ENCODE results near the gene CCDC102B. TPM values are rescaled to one million over a fixed set of nuclear protein-coding genes. Genes with fewer than 3 reads are reported as not detected.

Gene CCDC102B
- total and polyA plus RNA-seq, 11 donors = 3.0 to 16.1 (median 5.3) TPM

- TF ChIP-seq CTCF (IDR thresholded peaks at IDR 0.05) = no peak
- TF ChIP-seq POLR2A (IDR thresholded peaks at IDR 0.05) = no peak
- H3K4me1 ChIP-seq = no peaks in the 10 kb centered on the region
- 0 to 47% (median 0%) methylated on average over 1 of the region's 1 CpG for WGBS, 4 donors
- H3K27me3 ChIP-seq = no peaks in the 10 kb centered on the region
- no peak overlapping the region for H3K27ac ChIP-seq
- no peak overlapping the region for H3K4me3 ChIP-seq
- DNase-seq (no peak), ATAC-seq (no peak)
- peaks cover 0 to 15% (median 0%) of the 10 kb centered on the region in 12 donors for H3K9me3 ChIP-seq
- intact Hi-C loops (cut with DNase I) = loop anchor here in 1 of 10 donors (10.0 kb wide), 1 partner anchor 212 kb away; no protein-coding TSS in a partner anchor
- H3K36me3 ChIP-seq = no peaks in the 10 kb centered on the region
Measured at GRCh38 chr18:69067048-69067447, 269.2 kb downstream of the CCDC102B start.

GRCh38 chr18:69071680-69072079, 273.8 kb downstream of the CCDC102B start:
- TF ChIP-seq POLR2A (IDR thresholded peaks at IDR 0.05) = no peak
- no peak for TF ChIP-seq CTCF (IDR thresholded peaks at IDR 0.05)

GRCh38 chr18:69081846-69082245, 284.0 kb downstream of the CCDC102B start:
- H3K36me3 ChIP-seq = no peaks in the 10 kb centered on the region
- no peak overlapping the region for H3K4me3 ChIP-seq
- H3K9me3 ChIP-seq = no peaks in the 10 kb centered on the region
- H3K27ac ChIP-seq = no peak overlapping the region
- DNase-seq = no peak
- intact Hi-C loops (cut with DNase I) = no loop called here
- H3K4me1 ChIP-seq = no peaks in the 10 kb centered on the region
- TF ChIP-seq POLR2A (IDR thresholded peaks at IDR 0.05) (no peak), CTCF (IDR thresholded peaks at IDR 0.05) (no peak)
- 56 to 74% (median 60%) methylated on average over 2 of the region's 2 CpGs for whole genome bisulfite sequencing, 4 donors
- no peak for ATAC-seq
- no peaks in the 10 kb centered on the region for H3K27me3 ChIP-seq

More at GRCh38 chr18:69071680-69072079, 273.8 kb downstream of the CCDC102B start:
- Histone ChIP-seq H3K4me3 (no peak overlapping the region), H3K9me3 (peaks cover 0 to 8% (median 0%) of the 10 kb centered on the region in 12 donors), H3K4me1 (no peaks in the 10 kb centered on the region), H3K27ac (no peak overlapping the region), H3K36me3 (no peaks in the 10 kb centered on the region), H3K27me3 (no peaks in the 10 kb centered on the region)
- intact Hi-C loops (cut with DNase I) = no loop called here
- ATAC-seq = no peak
- DNase-seq = no peak
- WGBS, 4 donors = 61 to 79% (median 73%) methylated on average over 3 of the region's 3 CpGs

GRCh38 chr18:69082499-69082898, 284.6 kb downstream of the CCDC102B start:
- TF ChIP-seq CTCF (IDR thresholded peaks at IDR 0.05) (no peak), POLR2A (IDR thresholded peaks at IDR 0.05) (no peak)
- H3K4me1 ChIP-seq = no peaks in the 10 kb centered on the region
- no peak overlapping the region for H3K4me3 ChIP-seq
- ATAC-seq = no peak
- H3K27ac ChIP-seq = no peak overlapping the region
- H3K36me3 ChIP-seq = no peaks in the 10 kb centered on the region
- no peaks in the 10 kb centered on the region for H3K9me3 ChIP-seq
- WGBS, 4 donors = 84 to 93% (median 88%) methylated on average over 1 of the region's 1 CpG
- no peak for DNase-seq
- H3K27me3 ChIP-seq = no peaks in the 10 kb centered on the region
- intact Hi-C loops (cut with DNase I) = no loop called here
